HCT116 (cell line): Measurements from ENCODE around the gene CD72. TPM values are rescaled to one million over a fixed set of nuclear protein-coding genes. Genes with fewer than 3 reads are reported as not detected.

Experiments
- ATAC-seq: fragments of 200-7000 bp; cut with Tn5 transposase; 2 replicates; pipeline ENCODE4 v1.9.1; 2020; ENCODE audit warnings: mild to moderate bottlenecking, moderate library complexity
- BruUV-seq: library from RNA; stranded (reverse); fragments of 400-500 nt; replicated peaks from 2 replicates; lab custom pipeline; 2021; lab: Mats Ljungman, UMichigan
- CTCF ChIA-PET: fragments of 300-600 bp; sonication (Branson Sonifier 250); formaldehyde crosslinking; loops from one replicate; lab custom pipeline; 2021; ENCODE audit warnings: antibody characterized with exemption; lab: Charles Lee
- POLR2A ChIA-PET: fragments of 300-600, 350-600 bp; sonication (Branson Sonifier 250); formaldehyde crosslinking; loops from one replicate; lab custom pipeline; 2021; ENCODE audit warnings: antibody characterized with exemption; lab: Charles Lee
- RAD21 ChIA-PET, 2 experiments: fragments of 300-600 bp; sonication (Branson Sonifier 250); formaldehyde crosslinking; loops; one replicate each; lab custom pipeline; 2023; ENCODE audit warnings: low total read pairs in 2 of 2; ENCODE audit not compliant: uncharacterized antibody in 2 of 2, unreplicated experiment in 2 of 2, low non-redundant PET in 1 of 2; lab: Charles Lee
- DNase-seq: peaks from one replicate; pipeline ENCODE4 v3.0.0-alpha.2; 2010; ENCODE audit warnings: low read depth, low spot score
- H2AFZ ChIP-seq: fragments of 200-600 bp; shearing (Covaris generic), sonication (generic); 2 replicates; pipeline ENCODE4 v1.6.1; 2017; ENCODE audit warnings: low read depth, mixed run types, mixed read lengths, antibody characterized with exemption, low read length; ENCODE audit not compliant: poor library complexity, severe bottlenecking
- H3K27ac ChIP-seq: 2 replicates; pipeline ENCODE4 v1.5.1; 2012; ENCODE audit warnings: low read depth, low read length
- H3K27me3 ChIP-seq: fragments of 200-600 bp; sonication (generic); 2 replicates; pipeline ENCODE4 v1.6.1; 2016; ENCODE audit warnings: mixed run types, low read length, mixed read lengths; ENCODE audit not compliant: insufficient read depth
- H3K36me3 ChIP-seq, 2 experiments: fragments of 200-500 bp in 1 of 2; fragments of 200-600 bp in 1 of 2; sonication (Bioruptor generic) in 1 of 2; sonication (generic) in 1 of 2; 2 replicates each; pipeline versions ENCODE4 v1.5.1 to v1.6.1; 2014 to 2016; ENCODE audit warnings: low read length in 2 of 2, inconsistent platforms in 1 of 2, mixed read lengths in 1 of 2, mixed run types in 1 of 2; ENCODE audit not compliant: insufficient read depth in 2 of 2, control insufficient read depth in 1 of 2
- H3K4me1 ChIP-seq, 2 experiments: fragments of 200-600 bp in 1 of 2; sonication (generic) in 1 of 2; 2 replicates each; pipeline versions ENCODE4 v1.5.1 to v1.6.1; 2012 to 2017; ENCODE audit warnings: low read length in 2 of 2, inconsistent platforms in 1 of 2, mild to moderate bottlenecking in 1 of 2, mixed read lengths in 1 of 2, mixed run types in 1 of 2, moderate library complexity in 1 of 2; ENCODE audit not compliant: insufficient read depth in 2 of 2, control insufficient read depth in 1 of 2
- H3K4me2 ChIP-seq: fragments of 200-600 bp; sonication (generic); 2 replicates; pipeline ENCODE4 v1.6.1; 2017; ENCODE audit warnings: mixed run types, low read length, mixed read lengths
- H3K4me3 ChIP-seq, 2 experiments: fragments of 200-600 bp in 1 of 2; sonication (generic) in 1 of 2; replicated peaks in 1 of 2; 2 replicates each; pipeline ENCODE4 v1.5.1; 2011 to 2016; ENCODE audit warnings: low read length in 2 of 2, control low read depth in 1 of 2, low read depth in 1 of 2, mild to moderate bottlenecking in 1 of 2, mixed read lengths in 1 of 2, mixed run types in 1 of 2
- H3K79me2 ChIP-seq: fragments of 200-600 bp; sonication (generic); 2 replicates; pipeline ENCODE4 v1.6.1; 2017; ENCODE audit warnings: mild to moderate bottlenecking, mixed run types, low read length, moderate library complexity, mixed read lengths; ENCODE audit not compliant: insufficient read depth
- H3K9ac ChIP-seq: fragments of 200-600 bp; sonication (generic); 2 replicates; pipeline ENCODE4 v1.6.1; 2016; ENCODE audit warnings: low read length, mixed read lengths
- H3K9me2 ChIP-seq: fragments of 200-600 bp; sonication (generic), shearing (Covaris generic); 2 replicates; pipeline ENCODE4 v1.6.1; 2017; ENCODE audit warnings: mixed run types, mild to moderate bottlenecking, moderate library complexity; ENCODE audit not compliant: insufficient read depth
- H3K9me3 ChIP-seq, 2 experiments: fragments of 200-500 bp in 1 of 2; fragments of 200-600 bp in 1 of 2; sonication (Bioruptor generic) in 1 of 2; sonication (generic) in 1 of 2; 2 replicates each; pipeline ENCODE4 v1.6.1; 2014 to 2017; ENCODE audit warnings: low read length in 2 of 2, mixed read lengths in 2 of 2, inconsistent platforms in 1 of 2, low read depth in 1 of 2, mild to moderate bottlenecking in 1 of 2, mixed run types in 1 of 2, moderate library complexity in 1 of 2; ENCODE audit not compliant: control insufficient read depth in 1 of 2, insufficient read depth in 1 of 2
- H4K20me1 ChIP-seq: fragments of 200-600 bp; sonication (generic), shearing (Covaris generic); 2 replicates; pipeline ENCODE4 v1.6.1; 2017; ENCODE audit warnings: mixed run types, mild to moderate bottlenecking, moderate library complexity; ENCODE audit not compliant: insufficient read depth
- CTCF ChIP-seq, 3 experiments: fragments of 200-600 bp in 1 of 3; sonication (generic) in 1 of 3; IDR thresholded peaks in 2 of 3; conservative IDR thresholded peaks in 1 of 3; 2 replicates each; pipeline ENCODE4 v1.5.1; 2012 to 2017; ENCODE audit warnings: low read depth in 2 of 3, low read length in 2 of 3, antibody characterized with exemption in 1 of 3, borderline replicate concordance in 1 of 3, control low read depth in 1 of 3, mild to moderate bottlenecking in 1 of 3, mixed read lengths in 1 of 3, mixed run types in 1 of 3, moderate library complexity in 1 of 3; ENCODE audit not compliant: insufficient read depth in 1 of 3
- ZFX ChIP-seq: fragments of 450-650 bp; IDR thresholded peaks from 2 replicates; pipeline ENCODE4 v1.6.1; 2017
- intact Hi-C: fragments of 100-400 bp; cut with micrococcal nuclease; formaldehyde crosslinking; loops from 2 replicates; pipeline ENCODE4 v1.10.0; 2022
- total RNA-seq: library from RNA; stranded (reverse); gene quantifications from one replicate; pipeline ENCODE4 v1.2.1, GENCODE V29; 2021; ENCODE audit not compliant: unreplicated experiment

Gene CD72
- total RNA-seq, 1 experiment from 2014 or later: 1.6 TPM

GRCh38 chr9:35605351-35606137, 12.7 kb downstream of the CD72 start:
- Histone ChIP-seq H3K36me3 (peaks cover 3 to 12% of the 10 kb centered on the region in 2 experiments; a peak in 3 of 4 replicates), H3K9ac (peak overlapping the region; percentile 75), H3K9me3 (no peaks in the 10 kb centered on the region), H2AFZ (no peak overlapping the region), H3K27ac (peak overlapping the region; percentile 82), H3K4me3 (peak overlapping the region; percentile 76 to 85), H4K20me1 (no peaks in the 10 kb centered on the region), H3K4me2 (peak overlapping the region; percentile 92), H3K79me2 (peaks cover 21% of the 10 kb centered on the region; the same call in 1 of the 2 replicates), H3K4me1 (peaks cover 15 to 30% of the 10 kb centered on the region in 2 experiments; a peak in 3 of 4 replicates)
- ChIA-PET CTCF (interaction anchor here (1.0 to 2.0 kb wide), 2 partner anchors 53 to 95 kb away, joined by 3 to 7 read pairs; partner anchors contain the start of gene CCDC107), POLR2A (no interaction called here), RAD21 (no interaction called here)
- DNase-seq: no peak
- peak; percentile 33 for ATAC-seq
- no TSS peak for BruUV-seq
- intact Hi-C loops: loop anchor here (2.0 kb wide), 1 partner anchor 51 kb away; no protein-coding TSS in a partner anchor
- peak; percentile 87 for TF ChIP-seq ZFX
- no peak for TF ChIP-seq CTCF (IDR thresholded peaks at IDR 0.05 in 2 of 3, conservative IDR thresholded peaks at IDR 0.05 in 1 of 3; ENCODE audit: borderline replicate concordance in 1 of 3, insufficient read depth in 1 of 3, low read depth in 2 of 3, low read length in 2 of 3)
- TF ChIP-seq, all 23 proteins: peak for 1
- Histone ChIP-seq H3K9me2 (no peaks in the 10 kb centered on the region), H3K27me3 (no peaks in the 10 kb centered on the region)
